Panc1 (cell line): ENCODE measurements around the gene KCNE3. TPM values are rescaled to one million over a fixed set of nuclear protein-coding genes. Genes with fewer than 3 reads are reported as not detected.

Source experiments
- ATAC-seq: fragments of 200-7000 bp; cut with Tn5 transposase; 2 replicates; pipeline ENCODE4 v1.9.1; 2020; ENCODE audit warnings: mild to moderate bottlenecking, moderate library complexity
- BruUV-seq: library from RNA; stranded (reverse); fragments of 400-500 nt; replicated peaks from 2 replicates; lab custom pipeline; 2021; lab: Mats Ljungman, UMichigan
- CTCF ChIA-PET: fragments of 300-600 bp; sonication (Branson Sonifier 250); formaldehyde crosslinking; loops from one replicate; lab custom pipeline; 2022; ENCODE audit warnings: antibody characterized with exemption; lab: Charles Lee
- POLR2A ChIA-PET: fragments of 300-600 bp; sonication (Branson Sonifier 250); formaldehyde crosslinking; loops from one replicate; lab custom pipeline; 2022; ENCODE audit warnings: antibody characterized with exemption; lab: Charles Lee
- DNase-seq: peaks from one replicate; pipeline ENCODE4 v3.0.0-alpha.2; 2010; ENCODE audit warnings: low read depth, low spot score
- H3K27ac ChIP-seq: 2 replicates; pipeline ENCODE4 v1.5.1; 2011; ENCODE audit warnings: mild to moderate bottlenecking, low read length, inconsistent platforms
- H3K27me3 ChIP-seq: fragments of 200-500 bp; sonication (Bioruptor generic); 2 replicates; pipeline ENCODE4 v1.6.0; 2014; ENCODE audit warnings: low read length, inconsistent platforms; ENCODE audit not compliant: control insufficient read depth, insufficient read depth
- H3K36me3 ChIP-seq: fragments of 200-500 bp; sonication (Bioruptor generic); 2 replicates; pipeline ENCODE4 v1.5.1; 2014; ENCODE audit warnings: inconsistent platforms, mild to moderate bottlenecking, low read length, moderate library complexity; ENCODE audit not compliant: control insufficient read depth, insufficient read depth
- H3K4me1 ChIP-seq: 2 replicates; pipeline ENCODE4 v1.5.1; 2011; ENCODE audit warnings: inconsistent platforms, mild to moderate bottlenecking, low read length, moderate library complexity; ENCODE audit not compliant: control insufficient read depth, insufficient read depth
- H3K4me3 ChIP-seq, 2 experiments: 2 replicates each; pipeline ENCODE4 v1.5.1; 2011 to 2012; ENCODE audit warnings: low read depth in 2 of 2, low read length in 2 of 2, mild to moderate bottlenecking in 2 of 2, inconsistent platforms in 1 of 2, moderate library complexity in 1 of 2
- H3K9me3 ChIP-seq: fragments of 200-500 bp; sonication (Bioruptor generic); 2 replicates; pipeline ENCODE4 v1.5.1; 2014; ENCODE audit warnings: low read depth, mild to moderate bottlenecking, inconsistent platforms, low read length, moderate library complexity; ENCODE audit not compliant: control insufficient read depth, insufficient read depth
- CTCF ChIP-seq: fragments of 450-650 bp; IDR thresholded peaks from 2 replicates; pipeline ENCODE4 v1.5.1; 2017; ENCODE audit warnings: mild to moderate bottlenecking
- POLR2AphosphoS5 ChIP-seq: IDR thresholded peaks from 2 replicates; pipeline ENCODE4 v1.6.1; 2012; ENCODE audit warnings: mild to moderate bottlenecking, low read depth, low read length, moderate library complexity
- REST ChIP-seq, 2 experiments: IDR thresholded peaks; 2 replicates each; pipeline ENCODE4 v1.6.1; 2011 to 2012; ENCODE audit warnings: low read depth in 2 of 2, control low read depth in 1 of 2, low read length in 1 of 2, mild to moderate bottlenecking in 1 of 2, moderate library complexity in 1 of 2; ENCODE audit not compliant: insufficient read depth in 1 of 2
- SIN3A ChIP-seq: IDR thresholded peaks from 2 replicates; pipeline ENCODE4 v1.6.1; 2012; ENCODE audit warnings: low read depth, mild to moderate bottlenecking, low read length, moderate library complexity, borderline replicate concordance; ENCODE audit not compliant: insufficient read depth
- TCF7L2 ChIP-seq: IDR thresholded peaks from 2 replicates; pipeline ENCODE4 v1.6.1; 2011; ENCODE audit warnings: mild to moderate bottlenecking, low read depth, low read length, inconsistent platforms
- in situ Hi-C: cut with HindIII; loops from 2 replicates; pipeline ENCODE4 v1.10.0; 2016; ENCODE audit warnings: low sequenced_read_pairs, low pct_unique_long_range_greater_than_20kb
- intact Hi-C: fragments of 100-400 bp; cut with micrococcal nuclease; formaldehyde crosslinking; loops from one replicate; pipeline ENCODE4 v1.10.0; 2022; ENCODE audit not compliant: unreplicated experiment
- total RNA-seq: library from RNA; stranded (reverse); gene quantifications from one replicate; pipeline ENCODE4 v1.2.1, GENCODE V29; 2021; ENCODE audit not compliant: unreplicated experiment

Gene KCNE3
- total RNA-seq, 1 experiment from 2014 or later = 0.15 TPM

GRCh38 chr11:74452366-74452765, 15.0 kb downstream of the KCNE3 start:
- Histone ChIP-seq H3K27me3 (peaks cover 2% of the 10 kb centered on the region; the same call in 1 of the 2 replicates), H3K9me3 (no peaks in the 10 kb centered on the region), H3K4me1 (no peaks in the 10 kb centered on the region), H3K27ac (no peak overlapping the region), H3K36me3 (no peaks in the 10 kb centered on the region), H3K4me3 (no peak overlapping the region)
- no TSS peak for BruUV-seq
- DNase-seq (no peak), ATAC-seq (no peak)
- ChIA-PET POLR2A (interaction anchor here (0.7 kb wide), 1 partner anchor 41 kb away, joined by 3 read pairs; the partner anchor contains the start of gene LIPT2), CTCF (interaction anchor here (1.0 to 3.2 kb wide), 4 partner anchors 12 to 119 kb away, joined by 3 to 43 read pairs (median 6); partner anchors contain the start of gene LIPT2)
- intact Hi-C loops (no loop called here), in situ Hi-C loops (no loop called here)
- TF ChIP-seq SIN3A (no peak), CTCF (no peak), REST (IDR thresholded peaks at IDR 0.05; ENCODE audit: insufficient read depth in 1 of 2, low read depth in 2 of 2, low read length in 1 of 2) (no peak), TCF7L2 (no peak), POLR2AphosphoS5 (no peak)

- CTCF ChIA-PET = interaction anchor here (0.6 to 2.5 kb wide), 10 partner anchors 12 to 375 kb away, joined by 3 to 36 read pairs (median 4); no protein-coding TSS in a partner anchor
- BruUV-seq = no TSS peak
- no peak for DNase-seq
- H3K27me3 ChIP-seq = peaks cover 2% of the 10 kb centered on the region; the same call in 1 of the 2 replicates
- no peak overlapping the region for H3K27ac ChIP-seq
- POLR2A ChIA-PET = interaction anchor here (0.7 kb wide), 1 partner anchor 191 kb away, joined by 8 read pairs; no protein-coding TSS in a partner anchor
- no peak for ATAC-seq
- H3K4me1 ChIP-seq = no peaks in the 10 kb centered on the region
- no peak for TF ChIP-seq SIN3A
- no peak for TF ChIP-seq TCF7L2
- TF ChIP-seq POLR2AphosphoS5 = no peak
- no peak for TF ChIP-seq CTCF
- no peak for TF ChIP-seq REST (IDR thresholded peaks at IDR 0.05; ENCODE audit: insufficient read depth in 1 of 2, low read depth in 2 of 2, low read length in 1 of 2)
- H3K4me3 ChIP-seq = no peak overlapping the region
- intact Hi-C loops = no loop called here
- H3K9me3 ChIP-seq = no peaks in the 10 kb centered on the region
- no peaks in the 10 kb centered on the region for H3K36me3 ChIP-seq
- in situ Hi-C loops = no loop called here
Measured at GRCh38 chr11:74450318-74450717, 17.0 kb downstream of the KCNE3 start.
